Ishikawa (cell line): ENCODE results near the gene APOL5.
A peak's percentile ranks its signal among the peaks of the same experiment; 100 is the strongest.

Source experiments
- CEBPB ChIP-seq: IDR thresholded peaks from 2 replicates; pipeline ENCODE4 v1.6.1; 2012
- CREB1 ChIP-seq: IDR thresholded peaks from 2 replicates; pipeline ENCODE4 v1.6.1; 2012; ENCODE audit warnings: low read depth
- EGR1 ChIP-seq: IDR thresholded peaks from 2 replicates; pipeline ENCODE4 v1.6.1; 2012
- EP300 ChIP-seq: IDR thresholded peaks from 2 replicates; pipeline ENCODE4 v1.6.1; 2012; ENCODE audit warnings: borderline replicate concordance
- FOXM1 ChIP-seq: IDR thresholded peaks from 2 replicates; pipeline ENCODE4 v1.6.1; 2012; ENCODE audit warnings: low read depth, borderline replicate concordance
- NFIC ChIP-seq: IDR thresholded peaks from 2 replicates; pipeline ENCODE4 v1.6.1; 2012
- RAD21 ChIP-seq: IDR thresholded peaks from 2 replicates; pipeline ENCODE4 v1.6.1; 2012; ENCODE audit warnings: low read depth
- TAF1 ChIP-seq: IDR thresholded peaks from 2 replicates; pipeline ENCODE4 v1.6.1; 2012; ENCODE audit warnings: low read depth, mild to moderate bottlenecking
- TCF12 ChIP-seq: IDR thresholded peaks from 2 replicates; pipeline ENCODE4 v1.6.1; 2012; ENCODE audit warnings: low read depth
- TEAD4 ChIP-seq: IDR thresholded peaks from 2 replicates; pipeline ENCODE4 v1.6.1; 2012
- YY1 ChIP-seq: IDR thresholded peaks from 2 replicates; pipeline ENCODE4 v1.6.1; 2012; ENCODE audit warnings: low read depth
- ZBTB7A ChIP-seq: IDR thresholded peaks from 2 replicates; pipeline ENCODE4 v1.6.1; 2012; ENCODE audit warnings: low read depth
- TF ChIP-seq, protein P1 (sequence below): IDR thresholded peaks from 2 replicates; pipeline ENCODE4 v1.6.1; 2012
- TF ChIP-seq, protein P2 (sequence below): IDR thresholded peaks from 2 replicates; pipeline ENCODE4 v1.6.1; 2012
- TF ChIP-seq, protein P3 (sequence below): IDR thresholded peaks from 2 replicates; pipeline ENCODE4 v1.6.1; 2012; ENCODE audit warnings: low read depth, mild to moderate bottlenecking

The APOL5 gene

DNA sequence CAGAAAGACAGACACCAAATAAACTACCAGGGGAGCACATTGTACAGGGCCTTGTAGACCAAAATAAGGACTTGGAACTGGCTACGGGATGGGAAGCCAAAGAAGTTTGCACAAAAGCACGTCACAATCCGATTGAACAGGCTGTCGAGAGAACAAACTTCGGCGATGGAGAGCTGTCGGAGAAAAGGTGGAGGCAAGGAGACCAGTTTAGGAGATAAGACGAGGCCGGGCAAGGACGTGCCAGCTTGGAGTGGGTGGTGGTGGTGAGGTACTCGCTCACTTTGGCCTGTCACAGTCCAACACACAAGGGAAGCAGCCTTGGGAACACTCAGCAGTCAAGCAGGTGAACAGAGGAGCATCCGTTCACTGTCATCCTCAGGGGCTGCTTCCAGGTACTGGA is 19.0 kb downstream of the APOL5 start:
- TF ChIP-seq CREB1, result no peak
- no peak for TF ChIP-seq EGR1
- TF ChIP-seq CEBPB, result no peak
- TF ChIP-seq TCF12, result no peak

DNA sequence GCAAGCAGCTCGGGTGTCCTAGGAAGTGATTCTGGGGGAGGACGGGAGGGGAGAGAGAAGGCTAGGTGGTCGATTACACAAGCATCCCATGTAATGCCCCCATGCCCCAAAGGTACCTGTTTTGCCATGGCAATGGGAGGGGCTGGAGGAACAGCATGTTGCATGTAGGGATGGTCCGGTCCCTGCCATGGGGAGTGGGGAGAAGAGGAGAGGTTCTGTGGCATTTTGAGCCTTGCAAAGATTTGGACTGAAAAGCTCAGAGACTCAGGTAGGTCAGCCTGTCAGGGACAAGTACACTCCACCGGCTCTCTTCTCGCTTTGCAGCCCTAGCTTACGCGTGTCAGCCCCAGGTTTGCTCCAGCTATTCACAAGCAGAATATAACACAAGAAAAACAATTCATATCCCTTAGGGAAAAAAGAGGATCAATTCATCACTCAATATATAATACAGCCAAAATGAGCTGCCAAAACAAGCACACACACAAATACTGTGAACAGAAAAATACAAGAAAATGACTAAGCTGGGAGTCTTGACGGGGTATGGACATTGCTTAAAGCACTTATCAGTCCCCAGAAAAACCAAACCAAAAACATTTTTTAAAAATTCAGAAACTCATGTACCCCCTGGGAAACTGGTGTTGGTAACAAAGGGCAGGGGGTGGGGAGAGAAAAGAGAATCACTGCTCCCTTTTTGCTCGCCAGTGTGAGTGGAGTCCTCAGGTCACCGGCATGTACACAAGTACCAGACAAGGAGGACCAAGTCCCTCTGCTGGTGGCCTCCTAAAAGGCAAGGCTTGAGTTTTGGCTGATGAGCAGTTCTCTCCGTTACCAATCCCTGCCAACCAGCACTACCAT is 21.6 kb downstream of the APOL5 start:
- TF ChIP-seq EGR1 (no peak), RAD21 (peak; percentile 9; the same call in 1 of the 2 replicates), YY1 (no peak)
- TF ChIP-seq, protein P1, sequence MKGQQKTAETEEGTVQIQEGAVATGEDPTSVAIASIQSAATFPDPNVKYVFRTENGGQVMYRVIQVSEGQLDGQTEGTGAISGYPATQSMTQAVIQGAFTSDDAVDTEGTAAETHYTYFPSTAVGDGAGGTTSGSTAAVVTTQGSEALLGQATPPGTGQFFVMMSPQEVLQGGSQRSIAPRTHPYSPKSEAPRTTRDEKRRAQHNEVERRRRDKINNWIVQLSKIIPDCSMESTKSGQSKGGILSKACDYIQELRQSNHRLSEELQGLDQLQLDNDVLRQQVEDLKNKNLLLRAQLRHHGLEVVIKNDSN, result no peak

DNA sequence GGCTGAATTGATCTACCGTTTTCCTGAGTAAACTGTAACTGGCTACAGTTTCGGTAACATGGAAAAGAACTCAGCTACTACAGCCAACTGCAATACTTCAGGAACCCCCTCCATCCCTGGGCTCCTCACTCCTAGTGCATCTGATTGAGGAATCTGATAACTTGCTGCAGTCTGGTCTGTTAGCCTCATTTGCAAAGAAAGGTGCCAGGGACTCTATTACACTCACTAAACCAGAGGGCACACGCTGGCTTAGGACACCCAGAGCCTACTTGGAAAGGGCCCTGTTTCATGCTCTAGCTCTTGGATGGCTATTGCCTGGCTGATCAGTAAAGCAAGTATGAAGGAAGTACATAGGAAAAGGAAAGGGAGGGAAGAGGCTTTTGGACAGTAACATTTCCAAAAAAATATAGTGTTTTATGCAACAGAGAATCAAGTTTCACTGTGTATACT is 22.3 kb downstream of the APOL5 start:
- TF ChIP-seq YY1, result no peak
- TF ChIP-seq ZBTB7A, result no peak
- TF ChIP-seq, protein P2, sequence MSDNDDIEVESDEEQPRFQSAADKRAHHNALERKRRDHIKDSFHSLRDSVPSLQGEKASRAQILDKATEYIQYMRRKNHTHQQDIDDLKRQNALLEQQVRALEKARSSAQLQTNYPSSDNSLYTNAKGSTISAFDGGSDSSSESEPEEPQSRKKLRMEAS, result no peak
- no peak for TF ChIP-seq CREB1
- TF ChIP-seq CEBPB, result no peak
- TF ChIP-seq, protein P3, sequence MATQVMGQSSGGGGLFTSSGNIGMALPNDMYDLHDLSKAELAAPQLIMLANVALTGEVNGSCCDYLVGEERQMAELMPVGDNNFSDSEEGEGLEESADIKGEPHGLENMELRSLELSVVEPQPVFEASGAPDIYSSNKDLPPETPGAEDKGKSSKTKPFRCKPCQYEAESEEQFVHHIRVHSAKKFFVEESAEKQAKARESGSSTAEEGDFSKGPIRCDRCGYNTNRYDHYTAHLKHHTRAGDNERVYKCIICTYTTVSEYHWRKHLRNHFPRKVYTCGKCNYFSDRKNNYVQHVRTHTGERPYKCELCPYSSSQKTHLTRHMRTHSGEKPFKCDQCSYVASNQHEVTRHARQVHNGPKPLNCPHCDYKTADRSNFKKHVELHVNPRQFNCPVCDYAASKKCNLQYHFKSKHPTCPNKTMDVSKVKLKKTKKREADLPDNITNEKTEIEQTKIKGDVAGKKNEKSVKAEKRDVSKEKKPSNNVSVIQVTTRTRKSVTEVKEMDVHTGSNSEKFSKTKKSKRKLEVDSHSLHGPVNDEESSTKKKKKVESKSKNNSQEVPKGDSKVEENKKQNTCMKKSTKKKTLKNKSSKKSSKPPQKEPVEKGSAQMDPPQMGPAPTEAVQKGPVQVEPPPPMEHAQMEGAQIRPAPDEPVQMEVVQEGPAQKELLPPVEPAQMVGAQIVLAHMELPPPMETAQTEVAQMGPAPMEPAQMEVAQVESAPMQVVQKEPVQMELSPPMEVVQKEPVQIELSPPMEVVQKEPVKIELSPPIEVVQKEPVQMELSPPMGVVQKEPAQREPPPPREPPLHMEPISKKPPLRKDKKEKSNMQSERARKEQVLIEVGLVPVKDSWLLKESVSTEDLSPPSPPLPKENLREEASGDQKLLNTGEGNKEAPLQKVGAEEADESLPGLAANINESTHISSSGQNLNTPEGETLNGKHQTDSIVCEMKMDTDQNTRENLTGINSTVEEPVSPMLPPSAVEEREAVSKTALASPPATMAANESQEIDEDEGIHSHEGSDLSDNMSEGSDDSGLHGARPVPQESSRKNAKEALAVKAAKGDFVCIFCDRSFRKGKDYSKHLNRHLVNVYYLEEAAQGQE, result no peak
- no peak for TF ChIP-seq NFIC
- TF ChIP-seq EP300, result no peak
- TF ChIP-seq FOXM1, result no peak
- TF ChIP-seq TAF1, result no peak
- no peak for TF ChIP-seq RAD21
- no peak for TF ChIP-seq TCF12
- TF ChIP-seq, protein P1, result no peak
- TF ChIP-seq TEAD4, result no peak
- no peak for TF ChIP-seq EGR1

DNA sequence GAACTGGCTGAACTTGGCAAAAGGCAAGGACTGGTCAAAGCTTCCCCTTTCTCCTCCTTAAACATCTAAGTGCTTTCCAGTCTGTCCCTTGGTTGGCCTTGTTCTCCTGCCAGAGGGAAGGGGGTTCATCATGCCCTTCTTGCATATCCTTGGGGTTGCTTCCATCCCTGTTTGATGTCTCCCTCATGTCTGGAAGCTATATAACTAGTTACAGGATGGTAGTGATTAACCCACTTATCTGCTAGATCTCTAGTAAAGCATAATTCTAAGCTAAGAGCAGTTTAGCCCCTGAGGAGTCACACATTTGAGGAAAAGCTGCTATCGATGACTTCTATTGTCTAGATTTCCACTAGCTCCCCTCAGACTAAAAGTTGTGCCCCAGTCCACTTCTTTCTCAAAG is 22.9 kb downstream of the APOL5 start:
- TF ChIP-seq, protein P2, result no peak
- TF ChIP-seq, protein P3, result no peak
- TF ChIP-seq CEBPB (no peak), TAF1 (no peak), CREB1 (no peak), EP300 (no peak), FOXM1 (no peak), RAD21 (no peak), ZBTB7A (no peak), EGR1 (no peak)
- TF ChIP-seq, protein P1, result no peak

DNA sequence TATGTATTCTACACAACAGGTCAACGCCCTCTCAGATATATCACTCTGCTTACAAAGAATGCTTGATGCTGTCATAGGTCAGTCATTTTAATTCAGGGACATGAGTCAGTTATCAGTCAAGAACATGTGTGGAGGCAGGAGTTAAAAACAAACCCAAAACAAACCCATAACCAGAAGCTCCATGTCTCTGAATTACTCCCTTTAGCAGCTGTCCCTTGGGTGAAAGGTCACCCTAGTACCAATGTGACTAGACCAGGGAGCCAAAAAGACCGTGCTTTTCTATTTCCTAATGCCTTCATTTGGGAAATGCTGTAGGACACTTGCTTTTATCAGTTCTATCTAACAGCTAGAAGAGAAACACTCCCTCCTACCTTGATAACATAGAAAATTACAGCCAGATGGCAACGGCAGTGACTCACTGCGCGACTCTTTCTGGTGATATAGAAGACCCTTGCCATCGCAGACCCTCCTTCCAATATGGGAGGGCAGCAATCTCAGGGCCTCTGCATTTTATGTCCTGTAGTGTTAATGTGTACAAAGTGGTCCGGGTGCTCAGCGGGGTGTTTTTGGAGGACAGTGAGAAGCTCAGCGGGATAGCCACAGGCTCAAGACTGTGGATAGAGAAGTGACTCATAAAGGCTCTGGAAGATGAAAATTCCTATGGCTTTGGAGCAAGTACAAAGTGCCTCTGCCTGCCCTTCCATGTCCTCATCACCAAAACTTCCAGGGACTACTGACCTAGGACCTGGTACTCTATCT is 24.8 kb downstream of the APOL5 start:
- TF ChIP-seq FOXM1, result no peak
- TF ChIP-seq RAD21, result no peak
- TF ChIP-seq, protein P2, result no peak
- no peak for TF ChIP-seq EGR1
- TF ChIP-seq, protein P1, result no peak
- no peak for TF ChIP-seq TEAD4
- TF ChIP-seq, protein P3, result no peak
- no peak for TF ChIP-seq CEBPB
- no peak for TF ChIP-seq CREB1
- TF ChIP-seq ZBTB7A, result no peak
- TF ChIP-seq TCF12, result no peak
